8988T (cell line): ENCODE measurements around the gene NRG3.
"Not testable (repeated sequence)": the region's sequence is repeated elsewhere in the genome, so short reads cannot be mapped to it uniquely, and the experiment has no call there.

Experiments
- DNase-seq: peaks from one replicate; pipeline ENCODE4 v3.0.0; 2011

The NRG3 gene

DNA sequence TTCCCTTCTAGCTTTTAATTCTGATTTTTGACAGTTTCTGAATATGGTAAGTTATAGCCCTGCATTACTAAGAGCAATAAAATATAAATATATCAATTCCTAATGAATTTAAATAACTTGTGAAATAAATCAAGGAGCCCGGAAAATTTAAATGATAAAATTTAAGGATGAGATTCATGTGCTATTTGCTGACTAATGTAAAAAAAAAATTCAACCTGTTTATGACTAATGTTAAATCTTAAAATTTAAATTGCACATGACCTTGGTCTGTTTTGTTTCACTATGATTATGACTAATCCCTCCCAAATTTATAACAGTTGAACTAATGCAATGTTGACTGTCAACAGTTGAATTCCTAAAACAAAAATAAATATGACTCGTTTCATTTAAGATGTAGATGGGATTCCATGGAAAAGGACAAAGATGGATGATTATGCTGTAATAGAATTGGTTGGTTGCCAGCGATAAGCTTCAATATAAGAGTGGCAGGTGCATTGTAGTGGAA, 419.9 kb downstream of the NRG3 start:
- no peak for DNase-seq

DNA sequence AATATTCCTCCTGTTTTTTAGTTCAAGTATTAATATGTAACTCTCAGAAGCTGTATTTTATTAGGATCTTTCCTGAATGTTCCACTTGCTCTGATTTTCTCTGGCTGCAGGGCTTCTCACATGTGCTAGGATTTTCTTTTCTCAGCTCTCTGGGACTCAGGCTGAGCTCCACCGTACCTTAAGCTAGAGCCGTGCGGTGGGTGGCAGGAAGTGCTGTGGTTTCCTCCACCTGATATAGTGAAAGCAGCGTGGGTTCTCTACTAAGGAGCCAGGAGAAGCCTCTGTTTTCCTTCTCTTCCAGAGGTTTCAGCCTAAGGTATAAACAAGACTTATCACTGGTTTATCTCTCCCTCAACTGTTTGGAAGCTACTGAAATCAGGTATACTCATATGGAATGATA, 433.6 kb downstream of the NRG3 start:
- DNase-seq: no peak

DNA sequence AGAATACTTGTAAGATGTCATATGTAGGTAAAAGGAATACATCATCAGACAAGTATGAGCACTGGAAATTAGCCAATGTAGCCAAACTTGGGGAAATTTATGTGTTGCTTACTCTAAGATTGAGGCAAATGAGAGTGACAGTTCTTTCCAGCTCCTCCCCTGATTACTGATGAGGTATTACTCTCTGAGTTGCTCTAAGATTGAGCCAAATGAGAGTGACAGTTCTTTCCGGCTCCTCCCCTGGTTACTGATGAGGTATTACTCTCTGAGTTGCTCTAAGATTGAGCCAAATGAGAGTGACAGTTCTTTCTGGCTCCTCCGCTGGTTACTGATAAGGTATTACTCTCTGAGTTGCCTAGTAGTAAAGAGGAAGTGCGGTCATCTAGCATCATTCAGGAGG, 435.8 kb downstream of the NRG3 start:
- no peak for DNase-seq

DNA sequence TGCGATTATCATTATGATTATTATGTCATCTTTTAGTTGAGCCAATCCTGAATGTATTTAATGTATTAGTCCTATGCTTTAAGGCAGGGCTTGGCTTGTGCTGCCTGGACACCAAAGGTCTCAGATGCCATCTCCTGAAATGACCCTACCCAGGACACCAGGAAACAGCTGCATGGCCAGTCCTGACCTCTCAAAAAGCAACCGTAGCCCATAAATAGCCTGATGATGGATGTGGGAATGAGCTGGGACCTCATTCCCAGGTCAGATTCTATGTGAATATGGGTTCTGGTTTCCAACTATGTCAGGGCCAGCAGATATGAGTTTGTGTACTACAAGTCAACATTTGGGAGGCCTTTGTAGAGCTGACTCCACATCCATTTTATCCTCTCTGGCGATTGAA, 438.4 kb downstream of the NRG3 start:
- DNase-seq: no peak

- DNase-seq: no peak
Observed at GRCh38 chr10:82318534-82318933, 443.5 kb downstream of the NRG3 start.

DNA sequence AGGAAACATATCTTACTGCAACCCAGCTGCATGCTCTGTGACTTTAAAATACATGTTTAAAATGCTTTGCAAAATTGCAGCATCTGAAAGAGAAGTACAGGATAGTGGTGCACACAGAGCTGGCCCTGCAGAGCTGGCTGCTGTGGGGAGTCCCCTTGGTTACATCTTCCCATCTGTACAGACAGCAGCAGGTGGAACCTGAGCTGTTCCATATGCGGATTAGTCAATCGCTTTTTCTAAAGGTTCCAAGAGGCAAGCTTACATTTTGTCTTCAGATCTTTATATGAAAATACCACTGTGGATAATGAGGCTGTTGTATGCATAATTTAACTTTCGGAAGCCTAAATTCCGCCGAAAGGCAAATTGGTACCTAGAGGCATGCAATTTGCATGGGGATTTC, 444.1 kb downstream of the NRG3 start:
- no peak for DNase-seq

DNA sequence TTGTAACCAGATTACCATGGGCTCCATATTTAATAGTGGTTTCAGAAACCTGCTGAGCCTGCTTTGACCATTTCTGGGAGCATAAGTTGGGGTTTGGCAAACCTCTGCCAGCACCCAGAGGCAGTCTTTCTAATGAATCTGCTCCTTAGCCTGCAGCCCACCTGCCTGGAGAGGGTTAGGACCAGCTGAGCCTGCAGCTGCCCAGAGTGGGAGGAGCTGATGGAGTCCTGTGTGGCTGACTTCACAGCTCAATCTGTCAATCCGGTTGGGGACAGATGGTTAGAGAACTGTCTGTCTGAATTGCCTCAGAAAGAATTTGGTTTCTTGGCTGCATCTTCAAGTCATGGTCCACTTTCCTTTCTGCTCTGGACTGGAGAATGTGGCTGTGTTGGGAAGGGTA, 444.6 kb downstream of the NRG3 start:
- no peak for DNase-seq

DNA sequence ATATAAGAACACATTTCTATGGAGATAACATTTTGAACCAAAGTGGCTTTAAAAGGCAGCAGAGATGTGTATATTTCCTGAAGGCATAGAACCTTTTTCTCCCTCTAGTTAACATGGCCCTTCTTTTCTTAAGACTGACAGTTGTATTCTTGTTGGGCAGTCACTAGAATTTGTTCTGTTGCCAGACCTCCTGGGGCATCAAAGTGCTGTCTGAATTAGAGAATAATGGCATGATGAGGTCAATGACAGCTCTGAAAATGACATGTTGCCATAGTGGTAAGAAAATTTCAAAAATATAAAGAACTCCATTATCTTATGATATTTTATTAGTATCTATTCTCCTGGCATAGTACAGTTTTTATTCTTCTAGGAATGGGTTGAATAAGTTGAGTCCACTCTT, 446.7 kb downstream of the NRG3 start:
- DNase-seq: no peak

DNA sequence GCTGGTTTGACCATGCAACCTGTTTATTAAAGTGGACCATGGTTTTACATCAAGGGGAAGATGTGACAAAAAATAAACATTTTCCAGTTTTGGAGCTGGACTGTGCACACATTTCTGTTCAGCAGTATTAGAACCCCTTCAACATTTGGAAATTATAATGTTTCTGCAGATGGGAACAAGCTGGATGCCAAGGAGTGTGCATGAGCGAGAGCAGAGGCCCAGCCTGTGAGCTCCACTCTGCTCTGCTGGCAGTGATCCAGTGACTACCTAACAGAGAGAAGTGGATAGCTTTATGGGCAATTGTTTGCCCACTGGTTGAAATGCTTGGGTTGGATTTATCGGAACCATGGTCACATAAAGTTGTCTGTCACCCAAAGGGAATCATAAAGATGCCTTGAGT, 456.7 kb downstream of the NRG3 start:
- no peak for DNase-seq

DNA sequence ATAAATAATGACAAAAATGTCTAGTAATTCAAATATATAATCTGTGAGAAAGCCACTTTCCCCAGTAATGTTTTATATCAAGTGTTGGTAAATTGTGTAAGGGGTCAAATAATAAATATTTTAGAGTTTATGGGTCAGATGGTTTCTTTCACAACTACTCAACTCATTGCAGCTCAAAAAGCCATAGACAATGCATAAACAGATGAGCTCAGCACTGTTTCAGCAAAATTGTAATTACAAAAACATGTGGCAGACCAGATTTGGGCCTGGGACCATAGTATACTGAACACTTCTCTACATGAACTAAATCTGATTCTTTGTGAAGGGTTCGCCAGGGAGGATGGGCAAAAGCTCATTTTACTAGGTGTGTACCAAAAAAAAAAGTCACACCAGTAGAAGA, 460.8 kb downstream of the NRG3 start:
- no peak for DNase-seq

DNA sequence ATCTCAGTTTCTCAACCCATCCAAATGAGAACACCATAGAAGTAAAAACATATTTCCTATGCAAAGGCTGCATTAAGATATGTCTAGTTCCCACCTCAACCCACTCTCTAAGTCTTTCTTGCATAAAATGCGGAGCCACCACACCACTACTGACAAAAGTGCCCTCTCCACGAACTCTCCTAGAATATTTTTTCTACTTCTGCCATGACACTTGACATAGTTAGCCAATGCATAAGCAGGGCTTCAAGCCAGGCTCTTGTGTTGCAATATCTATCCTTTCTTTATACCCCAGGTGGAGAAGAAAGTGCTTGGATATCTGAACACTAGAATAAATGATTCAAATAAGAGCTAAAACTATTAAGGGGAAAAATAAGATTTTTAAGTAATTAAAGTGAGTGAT, 465.2 kb downstream of the NRG3 start:
- DNase-seq: no peak

DNA sequence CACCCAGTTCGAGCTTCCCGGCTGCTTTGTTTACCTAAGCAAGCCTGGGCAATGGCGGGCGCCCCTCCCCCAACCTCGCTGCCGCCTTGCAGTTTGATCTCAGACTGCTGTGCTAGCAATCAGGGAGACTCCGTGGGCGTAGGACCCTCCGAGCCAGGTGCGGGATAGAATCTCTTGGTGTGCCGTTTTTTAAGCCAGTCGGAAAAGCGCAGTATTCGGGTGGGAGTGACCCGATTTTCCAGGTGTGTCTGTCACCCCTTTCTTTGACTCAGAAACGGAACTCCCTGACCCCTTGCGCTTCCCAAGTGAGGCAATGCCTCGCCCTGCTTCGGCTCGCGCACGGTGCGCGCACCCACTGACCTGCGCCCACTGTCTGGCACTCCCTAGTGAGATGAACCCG, 474.6 kb downstream of the NRG3 start:
- DNase-seq: not testable (repeated sequence)

GRCh38 chr10:82353381-82353780, 478.4 kb downstream of the NRG3 start:
- DNase-seq: no peak

- no peak for DNase-seq
Observed at GRCh38 chr10:82358486-82359099, 483.6 kb downstream of the NRG3 start.

DNA sequence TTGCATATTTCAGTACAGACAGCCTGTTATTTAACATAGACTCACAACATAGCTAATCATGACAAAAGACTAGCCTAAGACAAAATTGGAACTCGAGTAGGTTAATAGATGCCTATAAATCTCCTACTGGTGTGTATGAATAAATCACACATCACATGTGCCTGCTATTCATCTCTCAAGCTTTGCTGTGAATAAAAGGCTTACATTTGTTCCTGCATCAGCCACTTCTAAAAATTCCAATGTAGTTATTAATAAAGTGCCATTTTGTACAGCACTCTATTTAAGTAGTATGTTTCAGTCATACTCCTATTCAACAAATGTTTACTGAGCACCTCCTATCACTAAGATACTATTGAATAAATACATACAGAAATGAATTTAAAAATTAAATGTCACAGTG, 486.3 kb downstream of the NRG3 start:
- DNase-seq: no peak

DNA sequence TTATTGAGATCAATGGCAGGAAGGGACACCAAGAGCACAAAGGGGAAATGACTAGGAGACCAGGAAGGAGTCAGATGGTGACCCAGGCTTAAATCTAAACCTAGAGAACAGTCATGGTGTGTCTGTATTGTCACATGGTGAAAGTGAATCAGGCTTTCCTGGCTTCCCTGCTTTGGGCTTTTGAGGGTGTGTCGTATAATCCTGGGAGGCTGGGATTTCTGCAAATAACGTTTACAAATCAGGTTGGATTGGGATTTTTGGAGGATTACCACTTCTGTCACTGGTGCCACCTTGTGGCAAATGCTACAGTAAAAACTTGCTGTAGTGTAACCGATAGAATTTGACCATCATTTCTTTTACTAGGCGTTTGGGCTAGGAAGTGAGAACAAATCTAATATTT, 502.6 kb downstream of the NRG3 start:
- DNase-seq: no peak

DNA sequence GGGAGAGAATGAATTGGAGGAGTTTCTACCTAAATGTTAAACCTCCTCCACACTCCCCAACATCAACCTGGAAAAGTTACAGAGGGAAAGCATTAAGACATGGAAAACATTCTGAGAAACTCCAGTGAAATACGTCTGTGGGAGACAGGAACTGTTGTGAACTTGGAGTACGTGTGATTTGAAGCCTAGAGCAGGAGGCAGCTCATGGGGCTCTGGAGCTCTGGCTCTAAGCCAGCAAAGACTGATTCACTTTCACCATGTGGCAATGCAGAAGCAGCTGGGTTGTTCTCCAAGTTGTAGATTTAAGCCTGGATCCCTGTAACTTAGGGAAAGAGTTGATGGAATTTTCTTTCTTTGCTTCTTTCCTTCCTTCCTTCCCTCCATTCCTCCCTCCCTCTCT, 503.2 kb downstream of the NRG3 start:
- no peak for DNase-seq

DNA sequence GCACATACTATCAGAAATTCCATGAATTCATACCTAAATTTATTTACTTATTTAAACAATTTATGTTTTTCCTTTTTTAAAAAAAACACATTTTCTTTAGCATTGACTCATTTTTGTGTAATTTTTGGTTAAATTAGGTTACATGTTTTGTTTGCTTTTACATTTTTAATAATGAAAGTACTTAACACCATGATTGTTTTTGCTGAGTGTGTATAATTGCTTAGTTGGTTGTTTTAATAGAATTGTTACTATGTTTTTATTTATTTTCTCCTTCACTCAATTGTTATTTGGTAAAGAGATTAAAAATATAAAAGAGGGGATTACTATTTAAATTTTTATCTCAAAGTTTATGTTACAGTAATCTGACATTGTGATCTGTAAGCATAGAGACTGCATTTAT, 508.4 kb downstream of the NRG3 start:
- no peak for DNase-seq

- no peak for DNase-seq
Observed at GRCh38 chr10:82390866-82391658, 516.1 kb downstream of the NRG3 start.

DNA sequence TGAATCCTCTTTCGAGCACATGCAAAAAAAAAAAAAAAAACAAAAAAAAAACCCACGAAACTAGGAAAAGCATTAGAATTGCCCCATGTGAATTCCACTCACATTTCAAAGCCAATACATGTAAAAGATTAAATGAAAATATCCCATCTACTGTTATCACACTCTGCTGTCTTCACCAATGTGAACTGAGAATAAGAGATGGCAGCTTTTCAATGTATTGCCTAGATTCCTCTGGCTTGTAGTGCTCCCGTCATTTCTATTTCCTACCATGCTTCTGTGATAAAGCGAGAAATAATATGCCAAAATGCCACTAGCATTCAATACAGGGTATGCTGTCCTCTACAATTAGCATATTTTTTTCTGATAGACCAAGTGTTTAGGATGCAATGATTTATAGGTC, 517.0 kb downstream of the NRG3 start:
- no peak for DNase-seq

DNA sequence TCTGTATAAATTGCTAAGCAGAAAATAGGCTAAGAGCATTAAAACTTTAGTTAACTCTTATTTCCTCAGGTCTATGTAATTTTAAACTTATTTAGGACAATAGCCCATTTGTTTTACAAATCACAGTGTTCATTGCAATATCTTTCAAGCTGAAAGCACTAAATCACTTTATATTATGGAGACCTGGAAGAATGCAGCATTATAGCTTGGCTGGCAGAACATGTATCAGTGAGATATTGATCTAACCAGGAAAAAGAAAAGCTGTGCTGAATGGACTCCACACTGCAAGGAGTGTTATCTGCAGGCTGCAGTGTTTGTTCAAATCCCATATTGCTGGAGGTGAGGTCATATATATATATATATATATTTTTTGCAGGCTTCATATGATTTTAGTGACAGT, 517.5 kb downstream of the NRG3 start:
- DNase-seq: no peak

DNA sequence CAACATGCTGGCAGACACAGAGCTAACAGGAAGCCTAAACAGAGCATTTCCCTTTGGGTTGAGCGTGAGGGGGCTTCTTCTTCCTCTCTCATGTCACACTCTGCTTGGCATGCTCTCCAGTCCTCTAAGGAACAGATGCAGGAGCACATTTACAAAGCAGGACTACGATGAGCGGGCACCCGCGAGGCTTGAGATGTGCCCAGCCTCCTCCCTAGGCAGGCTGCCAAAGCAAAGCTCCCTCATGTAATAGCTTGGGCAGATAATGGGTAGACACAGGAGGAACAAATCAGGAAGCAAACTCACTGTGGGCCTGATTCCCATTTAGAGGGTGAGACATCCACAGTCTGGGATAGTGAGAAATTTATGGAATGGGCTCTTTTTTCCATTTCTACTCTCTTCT, 519.1 kb downstream of the NRG3 start:
- no peak for DNase-seq

- no peak for DNase-seq
Observed at GRCh38 chr10:82394987-82395386, 520.0 kb downstream of the NRG3 start.

GRCh38 chr10:82396886-82397285, 521.9 kb downstream of the NRG3 start:
- DNase-seq: no peak

- no peak for DNase-seq
Observed at GRCh38 chr10:82397854-82398253, 522.9 kb downstream of the NRG3 start.
